DLD1 (cell line): ENCODE data around the gene SPAG7.
"Not testable (repeated sequence)": the region's sequence is repeated elsewhere in the genome, so short reads cannot be mapped to it uniquely, and the experiment has no call there.

Source experiments
- in situ Hi-C: cut with HindIII; loops from 2 replicates; pipeline ENCODE4 v1.10.0; 2017; ENCODE audit warnings: low sequenced_read_pairs

Gene SPAG7

DNA sequence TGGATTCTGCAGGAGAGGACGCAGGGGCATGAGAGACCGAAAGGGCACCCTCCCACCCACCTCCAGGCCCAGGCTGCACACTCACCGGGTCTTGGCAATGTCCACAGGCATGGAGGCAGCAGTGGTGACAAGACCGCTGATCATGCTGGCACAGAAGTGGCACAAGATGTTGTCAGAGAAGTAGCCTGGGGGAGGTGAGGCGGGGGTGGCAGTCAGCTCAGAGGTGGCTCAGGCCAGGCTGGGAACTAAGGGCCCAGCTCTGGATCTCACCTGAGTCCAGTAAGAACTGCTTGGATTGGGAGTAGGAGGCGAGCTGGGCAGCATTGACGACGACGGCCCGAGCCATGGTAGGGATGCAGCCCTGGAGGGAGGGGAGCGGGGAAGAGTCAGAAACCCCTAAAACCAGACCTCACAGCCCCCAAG, 29.5 kb downstream of the SPAG7 start:
- in situ Hi-C loops = no loop called here

DNA sequence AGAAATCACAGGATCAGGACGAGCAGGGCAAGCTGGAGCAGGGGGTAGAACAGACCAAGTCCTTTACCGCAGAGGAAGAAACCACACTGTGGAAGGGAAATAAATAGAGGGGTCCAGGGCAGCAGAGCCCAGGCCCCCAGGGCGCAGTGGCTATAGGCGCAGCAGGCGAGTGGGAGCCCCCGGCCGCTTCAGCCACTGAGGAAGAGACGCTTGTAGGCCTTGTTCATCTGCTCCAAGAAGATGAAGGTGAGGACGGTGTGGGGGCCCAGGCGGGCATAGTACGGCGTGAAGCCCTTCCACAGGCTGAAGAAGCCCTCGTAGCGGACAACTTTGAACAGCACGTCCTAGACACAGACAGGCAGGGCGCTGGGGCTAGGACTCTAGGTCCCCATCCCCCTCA, 30.1 kb downstream of the SPAG7 start:
- in situ Hi-C loops = no loop called here

DNA sequence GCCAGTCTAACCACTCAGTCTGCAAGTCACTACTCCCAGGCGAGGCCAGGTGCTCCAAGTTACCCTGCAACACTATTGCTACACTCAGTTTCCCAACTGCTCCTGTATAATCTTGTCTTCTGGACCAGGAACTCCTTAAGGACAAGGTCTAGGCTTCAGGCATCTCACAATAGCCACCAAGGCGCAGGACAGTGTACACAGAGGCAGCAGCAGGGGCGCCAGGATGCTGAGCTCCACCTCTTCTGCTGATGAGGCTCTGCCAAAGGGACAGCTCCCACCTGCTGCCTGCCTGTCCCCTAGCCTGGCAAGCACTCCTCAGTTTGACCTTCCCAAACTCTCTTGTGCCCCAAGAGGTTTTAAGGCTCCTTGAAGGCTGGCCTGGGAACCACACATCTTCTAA, 31.2 kb downstream of the SPAG7 start:
- in situ Hi-C loops = no loop called here

DNA sequence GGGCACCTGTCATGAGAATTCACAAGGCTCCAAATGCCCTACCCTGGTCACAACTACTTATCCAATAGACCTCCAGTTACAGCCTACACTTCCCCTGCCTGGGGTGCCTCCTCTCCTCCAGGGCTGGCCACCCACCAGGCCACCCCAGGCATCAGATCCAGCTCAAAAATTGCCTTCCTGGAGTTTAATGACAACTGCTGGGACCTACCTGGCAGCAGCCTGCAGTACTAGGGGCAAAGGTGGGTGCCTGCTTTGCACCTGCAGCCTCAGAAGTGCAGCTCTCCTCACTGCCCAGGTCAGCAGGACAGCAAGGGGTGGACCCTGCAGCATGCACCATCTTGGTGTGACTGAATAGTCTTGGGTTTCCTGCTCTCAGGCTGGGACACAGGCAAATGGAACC, 32.0 kb downstream of the SPAG7 start:
- in situ Hi-C loops = no loop called here

DNA sequence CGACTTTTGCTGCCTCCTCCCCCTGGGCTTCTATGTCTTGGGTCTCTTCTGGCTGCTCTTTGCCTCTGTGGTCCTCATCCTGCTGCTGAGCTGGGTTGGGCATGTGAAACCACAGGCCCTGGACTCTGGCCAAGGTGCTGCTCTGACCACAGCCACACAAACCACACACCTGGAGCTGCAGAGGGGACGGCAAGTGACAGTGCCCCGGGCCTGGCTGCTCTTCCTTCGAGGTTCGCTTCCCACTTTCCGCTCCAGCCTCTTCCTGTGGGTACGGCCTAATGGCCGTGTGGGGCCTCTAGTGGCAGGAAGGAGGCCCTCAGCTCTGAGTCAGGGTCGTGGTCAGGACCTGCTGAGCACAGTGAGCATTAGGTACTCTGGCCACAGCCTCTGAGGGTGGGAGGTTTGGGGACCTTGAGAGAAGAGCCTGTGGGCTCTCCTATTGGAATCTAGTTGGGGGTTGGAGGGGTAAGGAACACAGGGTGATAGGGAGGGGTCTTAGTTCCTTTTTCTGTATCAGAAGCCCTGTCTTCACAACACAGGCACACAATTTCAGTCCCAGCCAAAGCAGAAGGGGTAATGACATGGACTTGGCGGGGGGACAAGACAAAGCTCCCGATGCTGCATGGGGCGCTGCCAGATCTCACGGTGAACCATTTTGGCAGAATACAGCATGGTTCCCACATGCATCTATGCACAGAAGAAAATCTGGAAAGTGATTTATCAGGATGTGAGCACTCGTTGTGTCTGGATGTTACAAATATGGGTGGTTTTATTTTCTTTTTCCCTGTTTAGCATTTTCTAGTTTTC, 33.2 kb downstream of the SPAG7 start:
- in situ Hi-C loops = no loop called here

DNA sequence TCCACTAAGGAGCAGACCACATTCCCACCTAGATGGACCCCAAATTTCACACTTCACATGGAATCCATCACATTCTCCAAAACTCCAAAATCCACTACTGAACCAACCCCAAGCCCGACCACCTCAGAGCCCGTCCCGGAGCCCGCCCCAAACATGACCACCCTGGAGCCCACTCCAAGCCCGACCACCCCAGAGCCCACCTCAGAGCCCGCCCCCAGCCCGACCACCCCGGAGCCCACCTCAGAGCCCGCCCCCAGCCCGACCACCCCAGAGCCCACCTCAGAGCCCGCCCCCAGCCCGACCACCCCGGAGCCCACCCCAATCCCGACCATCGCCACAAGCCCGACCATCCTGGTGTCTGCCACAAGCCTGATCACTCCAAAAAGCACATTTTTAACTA, 34.0 kb downstream of the SPAG7 start:
- in situ Hi-C loops = no loop called here

DNA sequence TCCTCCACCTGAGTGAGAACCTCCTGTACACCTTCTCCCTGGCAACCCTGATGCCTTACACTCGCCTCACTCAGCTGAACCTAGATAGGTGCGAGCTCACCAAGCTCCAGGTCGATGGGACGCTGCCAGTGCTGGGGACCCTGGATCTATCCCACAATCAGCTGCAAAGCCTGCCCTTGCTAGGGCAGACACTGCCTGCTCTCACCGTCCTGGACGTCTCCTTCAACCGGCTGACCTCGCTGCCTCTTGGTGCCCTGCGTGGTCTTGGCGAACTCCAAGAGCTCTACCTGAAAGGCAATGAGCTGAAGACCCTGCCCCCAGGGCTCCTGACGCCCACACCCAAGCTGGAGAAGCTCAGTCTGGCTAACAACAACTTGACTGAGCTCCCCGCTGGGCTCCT, 34.9 kb downstream of the SPAG7 start:
- in situ Hi-C loops = no loop called here

DNA sequence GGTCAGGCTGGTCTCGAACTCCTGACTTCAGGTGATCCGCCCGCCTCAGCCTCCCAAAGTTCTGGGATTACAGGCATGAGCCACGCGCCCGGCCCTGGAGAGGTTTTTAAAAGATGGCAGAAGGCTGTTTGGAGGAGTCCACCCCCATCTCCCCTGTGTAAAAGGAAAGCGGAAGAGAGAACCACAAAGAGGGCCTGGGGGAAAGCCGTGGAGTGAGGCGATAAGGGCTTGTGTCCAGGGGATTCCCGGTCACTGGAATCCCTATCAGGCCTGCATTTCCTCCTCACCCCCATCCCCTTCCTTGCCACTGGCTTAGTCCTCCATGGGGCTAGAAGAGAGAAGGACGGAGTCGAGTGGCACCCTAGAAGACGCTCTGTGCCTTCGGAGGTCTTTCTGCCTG, 35.7 kb downstream of the SPAG7 start, which contains the start of gene GP1BA:
GP1BA (plus strand) TSS at position 315 of the 400 bp plus-strand sequence. CDS start 328 bp downstream, outside the sequence.
- in situ Hi-C loops = no loop called here

DNA sequence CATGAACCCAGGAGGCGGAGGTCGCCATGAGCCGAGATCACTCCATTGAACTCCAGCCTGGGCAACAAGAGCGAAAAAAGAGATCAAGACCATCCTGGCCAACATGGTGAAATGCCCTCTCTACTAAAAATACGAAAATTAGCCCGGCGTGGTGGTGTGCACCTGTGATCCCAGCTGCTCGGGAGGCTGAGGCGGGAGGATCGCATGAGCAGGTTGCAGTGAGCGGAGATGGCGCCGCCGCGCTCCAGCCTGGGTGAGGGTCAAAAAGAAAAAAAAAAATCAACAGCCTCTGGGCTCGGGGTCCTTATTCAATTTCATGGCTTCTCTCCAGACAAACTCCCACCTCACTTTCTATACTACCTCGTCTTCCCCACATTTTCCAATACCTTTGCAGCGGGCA, 38.7 kb downstream of the SPAG7 start:
- in situ Hi-C loops = no loop called here

DNA sequence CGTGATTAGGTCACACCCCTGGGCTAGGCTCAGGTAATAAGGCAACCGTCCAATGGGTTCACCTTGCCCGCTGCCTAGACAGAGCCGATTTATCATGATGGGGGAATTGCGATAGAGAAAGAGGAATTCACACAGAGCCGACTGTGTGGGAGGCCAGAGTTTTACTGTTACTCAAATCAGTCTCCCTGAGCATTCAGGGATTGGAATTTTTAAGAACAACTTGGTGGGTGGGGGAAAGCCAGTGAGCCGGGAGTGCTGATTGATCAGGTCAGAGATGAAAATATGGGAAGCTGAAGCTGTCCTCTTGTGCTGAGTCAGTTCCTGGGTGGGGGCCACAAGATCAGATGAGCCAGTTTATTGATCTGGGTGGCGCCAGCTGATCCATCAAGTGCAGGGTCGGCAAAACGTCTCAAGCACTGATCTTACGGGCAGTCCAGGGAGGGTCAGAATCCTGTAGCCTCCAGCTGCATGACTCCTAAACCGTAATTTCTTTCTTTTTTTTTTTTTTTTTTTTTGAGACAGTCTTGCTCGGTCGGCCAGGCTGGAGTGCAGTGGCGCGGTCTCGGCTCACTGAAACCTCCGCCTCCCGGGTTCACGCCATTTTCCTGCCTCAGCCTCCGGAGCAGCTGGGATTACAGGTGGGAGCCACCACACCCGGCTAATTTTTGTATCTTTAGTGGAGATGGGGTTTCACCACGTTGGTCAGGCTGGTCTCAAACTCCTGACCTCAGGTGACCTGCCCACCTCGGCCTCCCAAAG, 40.9 kb downstream of the SPAG7 start:
- in situ Hi-C loops = not testable (repeated sequence)

DNA sequence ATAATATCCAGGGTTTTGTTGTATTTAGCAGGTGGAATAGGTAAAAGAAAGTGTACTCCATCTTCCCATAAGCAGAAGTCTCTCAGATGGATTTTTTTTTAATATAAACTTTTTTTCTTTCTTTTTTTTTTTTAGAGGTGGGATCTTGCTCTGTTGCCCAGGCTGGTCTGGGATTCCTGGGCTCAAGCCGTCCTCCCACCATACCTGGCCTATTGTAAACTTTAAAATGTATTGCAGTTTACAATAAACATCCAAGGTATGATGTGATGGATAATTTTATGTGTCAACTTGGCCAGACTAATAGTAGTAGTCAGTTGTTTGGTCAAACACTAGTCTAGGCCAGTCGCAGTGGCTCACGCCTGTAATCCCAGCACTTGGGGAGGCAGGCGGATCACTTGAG, 46.3 kb downstream of the SPAG7 start:
- in situ Hi-C loops = no loop called here

DNA sequence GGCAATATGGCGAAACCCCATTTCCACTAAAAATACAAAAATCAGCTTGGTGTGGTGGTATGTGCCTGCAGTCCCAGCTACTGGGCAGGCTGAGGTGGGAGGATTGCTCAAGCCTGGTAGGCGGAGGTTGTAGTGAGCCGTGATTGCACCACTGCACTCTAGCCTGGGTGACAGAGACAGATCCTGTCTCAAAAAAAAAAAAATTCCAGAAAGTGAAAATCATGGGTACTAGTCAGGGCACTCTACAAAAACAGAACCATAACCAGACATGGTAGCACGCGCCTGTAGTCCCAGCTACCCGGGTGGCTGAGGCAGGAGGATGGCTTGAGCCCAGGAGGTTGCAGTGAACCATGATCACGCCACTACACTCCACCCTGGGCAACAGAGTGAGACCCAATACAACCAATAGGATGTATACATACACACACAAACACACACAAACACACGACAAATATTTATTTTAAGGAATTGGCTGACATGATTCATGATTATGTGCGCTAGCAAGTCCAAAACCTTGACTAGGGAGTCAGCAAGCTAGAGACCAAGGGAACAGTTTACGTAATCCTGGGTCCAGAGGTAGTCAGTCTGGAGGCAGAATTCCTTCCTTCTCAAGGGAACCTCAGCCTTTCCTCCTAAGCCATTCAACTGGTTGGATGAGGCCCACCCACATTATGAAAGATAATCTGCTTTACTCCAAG, 47.1 kb downstream of the SPAG7 start:
- in situ Hi-C loops = no loop called here

DNA sequence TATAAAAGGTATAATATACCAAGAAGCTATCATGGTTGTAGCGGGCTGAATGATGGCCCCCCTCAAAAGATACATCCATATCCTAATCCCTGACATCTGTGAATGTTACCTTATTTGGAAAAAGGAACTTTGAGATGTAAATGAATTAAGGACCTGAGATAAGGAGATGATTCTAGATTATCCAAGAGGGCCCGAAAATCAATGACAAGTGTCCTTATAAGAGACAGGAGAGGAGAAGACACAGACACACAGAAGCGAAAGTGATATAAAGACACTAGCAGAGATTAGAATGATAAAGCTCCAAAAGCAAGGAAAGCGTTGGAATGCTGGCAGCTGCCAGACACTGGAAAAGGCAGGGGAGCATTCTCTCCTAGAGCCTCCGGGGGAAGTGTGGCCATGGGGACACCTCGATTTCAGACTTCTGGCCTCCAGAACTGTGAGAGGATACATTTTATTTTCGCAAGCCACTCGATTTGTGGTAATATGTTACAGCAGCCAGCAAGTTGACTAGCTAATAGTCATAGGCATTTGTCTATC, 48.0 kb downstream of the SPAG7 start:
- in situ Hi-C loops = no loop called here

DNA sequence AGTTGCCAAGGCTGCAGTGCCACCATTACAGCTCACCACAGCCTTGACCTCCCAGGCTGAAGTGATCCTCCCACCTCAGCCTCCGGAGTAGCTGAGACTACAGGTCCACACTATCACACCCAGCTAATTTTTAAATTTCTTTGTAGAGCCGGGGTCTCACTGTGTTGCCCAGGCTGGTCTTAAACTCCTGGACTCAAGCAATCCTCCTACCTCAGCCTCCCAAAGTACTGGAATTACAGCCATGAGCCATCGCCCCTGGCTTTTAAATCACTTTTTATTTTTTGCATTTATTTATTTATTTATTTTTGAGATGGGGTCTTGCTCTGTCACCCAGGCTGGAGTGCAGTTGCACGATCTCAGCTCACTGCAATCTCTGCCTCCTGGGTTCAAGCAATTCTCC, 53.1 kb downstream of the SPAG7 start:
- in situ Hi-C loops = not testable (repeated sequence)

DNA sequence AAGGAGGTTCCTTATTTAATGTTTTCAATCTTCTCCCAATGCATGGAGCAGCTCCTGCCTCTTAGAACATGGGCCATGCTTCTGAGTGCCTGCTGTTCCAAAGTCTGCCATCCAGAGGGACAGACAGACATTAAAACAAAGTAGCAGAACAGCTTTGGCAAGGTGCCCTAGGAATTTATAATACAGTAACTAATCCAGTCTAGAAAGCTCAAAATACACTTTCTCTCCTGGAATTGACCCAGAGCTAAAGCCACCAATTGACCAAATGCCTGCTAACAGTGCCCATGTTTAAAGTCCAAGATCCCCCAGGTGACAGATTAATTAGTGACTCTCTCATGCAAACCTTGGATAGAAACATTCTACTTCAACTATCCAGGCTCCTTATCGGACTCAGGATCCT, 53.6 kb downstream of the SPAG7 start:
- in situ Hi-C loops = no loop called here
